ENCODE data around the gene DLGAP1.

Gene DLGAP1

DNA sequence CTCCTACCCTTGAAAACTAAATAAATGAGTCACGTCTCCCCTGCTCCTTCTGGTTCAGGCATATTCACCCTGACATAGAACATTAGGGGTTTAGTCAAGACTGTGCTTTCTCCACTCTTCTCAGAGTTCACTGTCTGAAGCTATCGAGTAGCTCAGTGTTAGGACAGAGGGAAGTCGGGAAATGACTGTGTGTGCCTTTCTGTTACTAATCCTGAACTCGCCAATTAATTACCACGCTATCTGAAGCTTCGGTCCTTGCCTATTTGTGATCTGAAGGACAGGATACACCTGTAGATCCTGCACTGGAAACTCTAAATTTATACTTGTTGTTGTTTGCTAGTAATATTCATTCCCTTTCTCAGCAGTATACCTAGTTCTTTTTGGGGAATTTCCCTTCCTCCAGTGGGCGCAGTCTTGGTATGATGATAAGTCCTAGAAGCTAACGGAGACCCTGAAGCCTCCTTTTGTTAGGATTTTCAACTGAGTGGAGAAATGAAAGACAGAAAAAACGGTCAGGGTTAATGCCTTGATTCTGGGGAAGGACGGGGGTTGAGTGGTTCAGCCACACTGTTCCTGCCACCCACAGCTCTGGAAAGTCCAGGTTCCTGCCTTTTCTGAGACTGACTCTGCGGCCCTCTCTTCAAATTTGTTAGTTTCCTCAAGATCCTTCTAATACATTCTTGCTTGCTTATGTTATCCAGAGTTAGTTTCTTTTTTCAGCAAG, 218.0 kb downstream of the DLGAP1 start:
- FAIRE-seq, result no peak

DNA sequence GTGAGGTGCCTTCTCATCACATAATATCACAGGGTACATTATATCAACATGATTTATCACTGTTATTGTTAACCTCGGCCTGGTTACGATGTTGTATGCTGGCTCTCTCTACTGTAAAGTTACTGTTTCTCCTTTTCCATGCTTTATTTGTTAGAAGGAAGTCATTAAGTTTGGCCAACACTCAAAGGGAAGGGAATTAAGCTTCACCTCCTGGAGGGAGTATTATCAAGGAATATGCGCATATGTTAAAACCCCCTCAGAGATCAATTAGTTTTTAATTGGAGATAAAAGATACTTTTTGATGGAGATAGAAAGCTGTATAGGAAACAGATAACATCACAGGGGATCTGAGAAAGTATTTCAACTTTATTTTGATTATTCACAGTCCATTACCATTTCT, 221.6 kb downstream of the DLGAP1 start:
- no peak for FAIRE-seq

DNA sequence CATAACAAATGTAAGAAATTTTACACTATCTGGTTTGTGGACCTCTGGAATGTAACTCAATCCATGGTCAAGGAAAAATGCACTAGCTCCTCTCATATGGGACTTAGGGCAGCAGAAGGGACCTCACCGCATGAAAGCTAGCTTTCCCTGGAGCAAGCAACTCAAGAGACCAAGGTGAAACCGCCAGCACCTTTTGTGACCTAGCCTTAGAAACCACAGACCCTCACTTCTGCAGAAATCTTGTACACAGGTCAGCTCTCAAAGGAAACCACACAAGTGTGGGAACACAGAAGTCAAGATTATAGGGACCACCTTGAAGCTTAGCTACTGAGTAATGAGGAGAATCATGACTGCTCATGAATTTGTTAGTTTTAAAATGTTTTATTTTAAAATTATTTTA, 222.5 kb downstream of the DLGAP1 start:
- no peak for FAIRE-seq

DNA sequence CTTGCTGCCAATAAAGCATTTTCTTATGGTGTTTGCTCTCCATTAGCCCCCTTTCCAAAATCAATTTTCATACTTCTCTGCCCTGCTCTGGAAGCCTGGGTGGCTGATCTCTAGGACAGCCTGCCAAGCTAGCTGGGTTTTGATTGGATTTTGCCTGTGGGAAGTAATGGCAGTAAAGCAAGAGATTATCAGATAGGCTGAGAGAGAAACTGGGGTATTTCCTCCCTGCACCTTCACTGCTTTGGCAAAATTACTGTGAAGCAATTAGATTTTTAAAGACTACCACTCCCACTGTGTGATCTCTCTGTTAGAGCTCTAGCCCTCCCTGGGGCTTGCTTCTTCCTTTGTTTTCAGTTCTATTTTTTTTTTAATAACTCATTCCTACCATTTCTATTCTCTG, 223.8 kb downstream of the DLGAP1 start:
- FAIRE-seq, result no peak

DNA sequence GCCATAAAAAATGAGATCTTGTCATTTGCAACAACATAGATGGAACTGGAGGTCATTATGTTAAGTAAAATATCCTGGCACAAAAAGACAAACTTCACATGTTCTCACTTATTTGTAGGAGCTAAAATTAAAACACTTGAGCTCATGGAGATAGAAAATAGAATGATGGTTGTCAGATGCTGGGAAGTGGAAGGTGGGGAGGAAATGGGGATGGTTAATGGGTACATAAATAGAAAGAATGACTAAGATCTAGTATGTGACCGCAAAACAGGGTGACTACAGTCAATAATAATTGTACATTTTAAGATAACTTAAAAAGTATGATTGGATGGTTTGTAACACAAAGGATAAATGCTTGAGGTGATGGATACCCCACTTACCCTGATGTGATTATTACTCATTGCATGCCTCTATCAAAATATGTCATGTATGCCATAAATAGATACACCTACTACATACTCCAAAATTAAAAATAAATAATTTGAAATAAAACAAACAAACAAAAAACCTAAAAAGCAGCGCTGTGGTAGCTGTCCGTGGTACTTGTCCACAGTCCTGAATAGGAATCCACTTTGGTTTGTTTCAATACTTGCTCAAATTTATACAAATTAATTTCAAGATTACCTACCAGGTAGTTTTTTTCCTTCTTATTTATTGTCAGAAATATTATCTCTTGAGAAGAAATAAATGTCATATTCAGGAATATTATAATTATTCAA, 224.5 kb downstream of the DLGAP1 start:
- no peak for FAIRE-seq

DNA sequence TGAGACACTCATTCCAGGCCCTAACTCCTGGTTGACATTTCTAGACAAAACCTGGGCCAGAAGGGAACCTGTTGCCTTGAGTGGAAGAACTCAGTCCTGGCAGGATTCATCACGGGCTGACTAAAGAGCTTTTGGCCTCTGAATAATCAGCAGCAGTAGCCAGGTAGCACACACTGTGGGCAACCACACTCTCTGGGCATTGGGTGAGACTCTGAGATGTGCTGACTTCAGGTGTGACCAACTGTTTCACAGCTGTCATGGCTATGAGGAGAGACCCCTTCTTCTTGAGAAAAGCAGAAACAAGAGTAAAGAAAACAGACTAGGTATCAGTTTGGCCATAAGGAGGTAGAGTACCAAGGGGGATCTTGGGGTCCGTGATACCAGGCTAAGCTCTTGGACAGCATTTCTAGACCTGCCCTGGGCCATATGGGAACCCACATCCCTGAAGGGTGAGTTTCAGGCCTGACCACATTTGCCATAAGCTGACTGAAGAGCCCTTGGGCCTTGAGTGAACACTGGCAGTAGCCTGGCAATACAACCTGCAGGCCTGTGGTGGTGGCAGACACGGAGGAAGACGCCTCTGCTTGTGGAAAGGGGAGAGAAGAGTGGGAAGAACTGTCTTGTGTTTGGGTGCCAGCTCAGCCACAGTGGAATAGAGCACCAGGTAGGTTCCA, 230.9 kb downstream of the DLGAP1 start:
- FAIRE-seq, result no peak

DNA sequence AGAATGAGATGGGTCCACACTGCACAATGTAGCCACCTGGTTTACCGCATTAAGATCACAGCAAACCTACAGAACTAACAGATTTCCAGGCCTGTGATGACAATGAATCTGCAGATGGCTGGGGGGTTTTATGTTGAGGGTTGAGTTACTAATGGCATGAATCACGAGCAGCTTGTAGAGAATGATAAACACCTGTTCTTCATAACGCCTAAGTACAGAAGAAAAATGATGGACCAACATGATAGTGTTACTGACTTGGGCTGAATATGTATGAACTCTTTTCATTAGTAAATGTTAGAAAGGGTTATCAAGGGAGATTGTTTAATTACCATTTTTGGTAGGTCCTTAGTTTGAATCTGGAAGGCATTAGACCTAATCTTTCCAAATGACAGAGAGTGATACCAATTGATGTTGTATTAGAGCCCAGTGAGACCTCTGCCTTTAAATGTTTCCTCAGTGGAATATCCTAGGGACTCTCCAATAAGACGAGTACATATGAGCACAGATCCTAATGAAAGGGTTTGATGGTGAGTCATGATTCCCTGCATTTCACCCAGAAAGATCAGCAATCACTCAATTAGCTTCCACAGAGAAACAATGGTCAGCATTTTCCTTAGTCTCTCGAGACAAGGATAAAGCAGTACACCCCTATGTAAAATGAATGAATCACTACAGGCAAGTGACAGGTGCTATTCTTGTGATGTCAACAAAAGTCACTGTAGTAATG, 243.8 kb downstream of the DLGAP1 start:
- no peak for FAIRE-seq

DNA sequence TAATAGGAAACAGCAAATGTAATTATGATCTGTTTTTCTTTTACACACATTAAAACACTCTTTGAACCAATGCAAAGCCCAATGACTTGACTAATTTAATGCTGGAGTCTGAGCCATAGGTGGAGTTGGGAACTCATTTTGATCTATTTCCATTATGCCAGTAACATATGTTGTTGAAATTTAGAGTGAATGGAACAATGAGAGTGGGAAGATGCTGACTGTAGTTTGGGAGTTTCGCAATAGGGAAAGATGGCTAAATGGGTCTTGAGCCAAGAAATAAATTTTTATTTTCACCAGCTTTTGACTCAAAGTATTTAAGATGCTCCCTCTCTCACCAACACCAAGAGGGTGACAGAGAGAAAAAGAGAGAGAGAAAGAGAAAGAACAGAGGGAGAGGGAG, 246.7 kb downstream of the DLGAP1 start:
- no peak for FAIRE-seq

DNA sequence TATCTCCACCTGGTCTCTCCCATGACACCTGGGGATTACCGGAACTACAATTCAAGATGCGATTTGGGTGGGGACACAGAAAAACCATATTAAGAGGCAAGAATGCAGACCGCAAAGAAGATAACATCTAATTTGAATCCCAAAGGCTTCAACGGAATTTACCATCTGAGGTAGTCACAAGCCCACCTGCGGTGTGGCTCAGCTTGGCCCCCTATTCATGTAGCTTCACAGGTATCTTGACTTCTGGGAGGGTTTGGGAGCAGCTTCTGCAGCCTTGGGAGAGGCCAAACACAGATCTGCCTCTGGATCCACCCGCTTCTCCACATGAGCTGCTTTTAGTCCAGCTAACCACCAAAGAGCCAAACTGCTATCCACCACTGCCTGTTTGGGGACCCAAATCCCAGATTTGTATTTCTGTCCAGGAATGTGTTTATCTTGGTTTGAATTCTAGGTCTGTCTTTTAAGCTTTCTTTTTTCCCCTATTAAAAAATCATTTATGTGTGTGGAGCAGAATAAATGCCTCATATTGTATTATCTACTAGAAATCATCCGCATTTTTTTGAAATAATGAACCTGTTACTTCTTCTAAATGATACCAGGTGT, 247.6 kb downstream of the DLGAP1 start:
- FAIRE-seq, result no peak

DNA sequence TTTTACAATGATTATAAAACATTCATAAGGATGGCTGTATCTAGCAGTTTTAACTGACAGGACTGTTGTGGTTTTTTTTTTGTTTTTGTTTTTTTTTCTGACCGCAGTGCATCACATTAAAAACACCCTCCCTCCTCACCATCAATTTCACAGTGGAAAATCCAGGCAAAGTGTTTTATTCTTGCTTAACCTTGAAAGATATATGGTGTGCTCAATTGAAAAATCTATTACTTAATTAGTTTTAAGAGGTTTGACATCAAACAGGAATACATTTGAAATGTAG, 250.7 kb downstream of the DLGAP1 start:
- no peak for FAIRE-seq

DNA sequence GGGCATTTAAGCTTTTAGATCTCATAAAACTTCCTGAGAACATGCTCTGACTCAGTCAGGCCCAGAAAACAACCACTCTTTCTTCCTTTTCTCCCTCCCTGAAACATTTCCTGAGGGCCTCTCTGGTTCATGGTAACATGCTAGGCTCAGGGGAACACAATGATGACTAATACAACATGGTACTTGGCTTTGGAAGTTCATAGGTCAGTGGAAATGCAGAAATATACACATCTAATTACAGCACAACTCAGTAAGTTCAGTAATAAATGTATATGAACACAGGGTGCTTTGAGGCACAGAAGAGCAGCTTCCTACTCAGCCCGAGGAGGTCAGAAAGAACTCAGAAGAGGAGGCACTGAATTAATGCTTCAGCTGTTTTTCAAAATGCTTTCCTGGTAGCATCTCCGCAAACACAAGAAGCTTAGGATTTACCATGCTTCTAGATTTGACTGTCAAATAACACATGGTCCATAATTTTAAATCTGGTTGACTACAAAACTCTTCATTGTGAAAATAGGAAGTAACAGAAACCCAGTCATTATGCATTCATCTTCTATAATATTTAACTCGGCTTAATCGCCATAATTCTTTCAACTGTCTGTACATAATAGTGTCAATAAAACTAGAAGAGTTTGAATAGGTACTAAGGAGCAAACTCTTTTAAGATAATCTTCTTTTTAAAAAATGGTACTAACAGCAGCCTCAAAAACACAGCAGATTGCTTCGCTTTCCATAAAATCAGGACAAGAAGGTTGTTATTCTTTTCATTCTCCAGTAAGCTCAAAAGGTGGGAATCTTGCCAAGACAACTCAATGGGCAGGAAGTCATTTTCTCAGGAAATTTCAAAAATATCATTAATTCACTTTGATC, 251.3 kb downstream of the DLGAP1 start:
- FAIRE-seq, result no peak

DNA sequence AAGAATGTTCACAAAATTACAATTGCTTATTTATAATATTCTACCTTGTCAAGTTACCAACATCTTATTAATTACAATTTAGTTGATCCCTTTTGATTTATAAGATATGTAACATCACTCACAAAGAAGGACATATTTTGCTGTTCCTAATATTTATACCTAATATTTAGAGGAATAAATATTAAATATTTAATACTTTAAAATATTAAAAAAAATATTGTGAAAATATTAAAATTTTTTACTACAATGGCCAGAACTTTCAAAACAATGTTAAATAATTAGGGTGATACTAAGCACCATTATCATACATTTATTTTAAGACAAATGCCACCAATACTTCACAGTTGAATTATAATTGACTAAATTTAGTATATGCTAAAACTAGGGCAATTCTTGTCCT, 254.7 kb downstream of the DLGAP1 start:
- peak; percentile 50 for FAIRE-seq

DNA sequence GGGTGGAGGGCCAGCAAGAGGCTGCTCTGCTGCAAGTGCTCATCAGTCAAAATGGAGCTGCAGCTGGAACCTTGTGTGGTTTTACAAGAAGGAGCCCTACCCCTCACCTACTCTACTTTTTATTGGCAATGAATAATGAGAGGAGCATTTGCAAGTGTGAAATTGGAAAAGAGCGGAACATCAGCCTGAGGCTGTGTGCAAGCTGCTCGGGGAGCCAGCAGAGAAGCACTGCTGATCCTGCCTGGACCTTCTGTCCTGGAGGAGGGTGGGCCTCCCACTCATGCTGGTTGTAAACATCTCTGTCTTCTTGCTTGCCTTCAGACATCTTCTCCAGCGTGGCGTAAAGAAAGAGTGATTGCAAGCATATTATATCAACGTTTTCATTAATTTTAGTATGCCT, 256.2 kb downstream of the DLGAP1 start:
- FAIRE-seq, result no peak

DNA sequence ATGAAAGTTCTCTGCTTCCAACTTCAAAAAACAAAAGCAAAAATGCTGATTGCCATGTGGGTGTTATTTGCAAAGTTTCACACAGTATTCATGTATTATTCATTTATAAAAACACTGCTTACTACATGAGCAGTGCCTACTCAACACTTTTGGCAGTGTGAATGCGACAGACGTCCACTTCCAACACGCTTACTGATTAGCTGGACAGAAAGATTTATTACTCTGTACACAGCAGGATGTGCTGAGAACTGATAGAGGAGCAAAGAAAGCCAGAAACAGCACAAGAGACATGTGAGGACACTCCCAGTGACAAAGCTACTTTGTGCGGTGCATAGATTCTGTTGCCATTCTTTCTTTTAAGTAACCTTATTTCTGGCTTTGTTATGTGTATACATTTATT, 258.8 kb downstream of the DLGAP1 start:
- no peak for FAIRE-seq

DNA sequence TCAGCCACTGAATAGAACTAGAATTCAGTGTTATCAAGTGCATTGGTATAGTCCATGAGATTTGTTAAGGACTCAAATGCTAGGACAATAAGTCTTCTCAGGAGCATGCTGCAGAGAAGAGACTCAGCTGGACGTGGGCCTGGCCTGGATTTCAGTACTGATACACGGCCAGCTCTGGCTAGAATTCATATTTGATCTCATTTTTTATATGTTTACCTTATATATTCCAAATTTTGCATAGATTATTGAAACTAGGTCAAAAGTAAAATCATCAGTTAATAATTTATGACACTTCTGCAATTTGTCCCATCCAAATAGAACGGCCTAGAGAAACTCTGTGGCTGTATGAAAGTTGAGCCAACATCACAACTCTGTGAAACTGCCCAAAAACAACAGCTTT, 262.0 kb downstream of the DLGAP1 start:
- FAIRE-seq, result no peak

DNA sequence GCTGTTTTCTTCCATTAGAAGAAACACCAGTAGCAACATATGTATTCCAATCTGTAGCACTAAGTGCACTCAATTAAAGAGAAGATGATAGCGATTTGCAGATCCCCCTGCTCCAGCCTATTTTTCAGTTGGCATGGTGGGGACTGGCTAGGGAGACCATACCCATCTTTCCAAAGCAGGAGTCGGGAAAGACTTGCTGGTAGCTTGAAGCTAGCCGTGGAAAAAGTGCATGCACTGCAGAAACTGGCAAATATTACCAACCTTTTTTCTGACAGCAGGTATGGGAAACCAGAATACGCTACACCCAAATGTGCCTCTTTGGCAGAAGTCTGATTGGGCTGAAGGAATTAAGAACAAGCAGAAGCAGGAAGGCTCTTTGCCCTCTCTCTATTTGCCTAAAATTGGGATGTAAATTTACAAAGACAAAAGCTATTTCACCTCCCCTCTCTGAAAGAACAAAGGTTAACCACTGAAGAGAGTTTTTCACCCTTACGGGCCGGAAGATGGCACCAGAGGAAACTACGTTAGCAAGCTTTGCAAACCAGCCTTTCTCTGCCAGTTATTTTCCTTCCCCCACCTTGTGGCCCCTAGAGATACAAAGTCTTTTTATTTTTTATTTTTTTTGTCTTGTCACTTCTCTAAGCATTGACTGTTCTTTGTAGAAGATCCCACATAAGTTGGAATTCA, 273.1 kb downstream of the DLGAP1 start:
- no peak for FAIRE-seq

DNA sequence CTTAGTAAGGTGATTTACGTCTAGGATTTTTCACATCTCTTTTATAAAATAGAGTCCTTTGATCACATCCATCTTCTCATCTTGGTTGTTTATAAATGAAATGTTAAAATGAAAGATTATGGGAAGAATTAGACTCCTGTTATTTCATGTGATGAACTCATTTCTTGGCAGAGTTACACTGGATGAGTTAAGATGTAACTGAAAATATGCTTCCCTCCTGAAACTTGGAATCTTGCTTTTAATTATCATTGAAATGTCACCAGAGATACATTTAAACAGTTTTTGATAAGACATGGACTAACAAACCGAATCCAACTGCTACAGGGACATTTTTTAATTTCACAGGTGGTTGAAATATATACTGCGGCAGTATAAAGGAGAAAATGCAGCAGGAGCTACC, 274.0 kb downstream of the DLGAP1 start:
- no peak for FAIRE-seq

DNA sequence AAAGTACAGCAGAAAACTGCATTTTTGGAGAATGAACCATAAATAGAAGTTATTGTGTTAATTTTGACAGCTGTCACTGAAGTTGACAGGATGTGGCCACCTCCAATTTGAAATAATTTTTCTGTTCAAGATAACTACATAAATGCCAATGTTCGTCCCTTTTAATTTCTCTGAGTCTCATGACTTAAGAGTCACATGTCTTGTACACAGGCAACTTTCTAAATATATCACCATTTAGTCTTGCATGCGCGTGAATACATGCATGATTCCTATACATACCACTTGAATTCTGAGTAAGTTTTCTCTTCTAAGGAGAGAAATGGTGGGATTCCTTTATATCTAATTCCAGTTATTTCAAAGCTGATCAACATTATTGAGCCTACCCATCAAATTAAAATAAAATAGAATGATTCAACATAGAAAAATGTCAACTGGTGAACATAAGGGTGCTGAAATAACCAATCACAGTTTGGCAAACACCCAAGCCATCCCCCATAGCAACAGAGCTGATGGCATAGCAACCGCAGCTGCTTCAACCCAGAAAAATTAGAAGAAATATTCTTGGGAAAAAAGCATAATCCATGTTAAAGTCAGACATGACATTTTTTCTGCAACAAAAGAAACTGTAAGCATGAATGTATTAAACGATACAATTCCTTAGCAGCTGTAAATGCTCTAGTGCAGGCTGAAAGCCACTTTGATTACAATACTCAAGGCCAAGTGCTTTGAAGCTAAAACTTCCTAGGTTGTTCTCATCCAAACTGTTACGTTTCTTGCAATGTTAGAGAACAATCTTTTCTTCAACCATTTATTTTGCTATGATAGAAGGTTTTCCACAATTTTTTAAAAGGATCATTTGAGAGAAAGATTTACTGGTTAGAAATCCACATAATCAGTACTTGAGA, 282.7 kb downstream of the DLGAP1 start:
- no peak for FAIRE-seq

DNA sequence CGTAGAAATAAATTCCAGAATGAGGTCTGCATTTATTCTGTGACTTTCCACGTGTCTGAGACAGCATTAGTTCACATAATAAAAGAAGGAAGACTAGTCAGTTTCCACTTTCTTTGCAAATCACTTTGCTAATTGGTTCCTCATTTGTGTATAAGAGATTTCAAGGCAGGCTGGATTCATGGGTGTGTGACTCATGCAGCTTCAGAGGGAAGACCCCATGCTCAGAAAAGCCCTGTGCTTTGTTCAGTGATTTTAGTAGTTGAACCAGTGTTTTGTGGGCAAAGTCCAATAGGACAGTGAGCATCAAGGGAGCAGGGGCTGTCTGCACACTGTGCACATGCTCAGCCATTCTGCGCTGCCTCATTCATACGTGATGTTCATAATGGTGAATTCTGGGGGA, 297.8 kb downstream of the DLGAP1 start:
- no peak for FAIRE-seq

DNA sequence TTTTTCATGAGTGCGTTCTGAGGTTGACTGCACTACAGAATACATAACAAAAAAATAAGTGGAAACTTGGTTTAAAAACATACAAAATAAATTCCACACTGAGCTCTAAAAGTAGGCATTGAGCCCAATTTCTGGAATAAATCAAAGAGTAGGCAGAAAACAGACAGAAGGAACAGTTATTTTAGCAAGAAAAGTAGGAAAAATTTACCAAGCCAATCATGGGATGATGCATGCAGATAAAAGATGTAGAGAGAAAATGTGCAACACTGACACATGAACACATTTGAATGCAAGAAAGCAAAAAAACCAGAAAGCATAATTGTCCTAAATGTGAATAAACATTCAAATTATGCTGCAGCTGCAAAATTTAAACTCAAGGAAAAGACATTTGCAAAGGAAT, 308.3 kb downstream of the DLGAP1 start:
- FAIRE-seq, result no peak
